Measurements from ENCODE around the gene HSPA9. TPM values are rescaled to one million over a fixed set of nuclear protein-coding genes. Genes with fewer than 3 reads are reported as not detected.

HSPA9 gene
- total and polyA plus RNA-seq, 9 of the 15 experiments (the other 6 are each of a cell fraction or from before 2014, with no cell fraction given), result 195 to 583 (median 514) TPM

- TF ChIP-seq ZNF184 (CRISPR knock-in tag; IDR thresholded peaks at IDR 0.05) (no peak), TCF15 (CRISPR knock-in tag; IDR thresholded peaks at IDR 0.05) (no peak), TEAD4 (IDR thresholded peaks at IDR 0.05; ENCODE audit: low read length) (no peak), TEAD4 (CRISPR knock-in tag; IDR thresholded peaks at IDR 0.05; ENCODE audit: borderline replicate concordance) (no peak), ZNF707 (CRISPR knock-in tag; conservative IDR thresholded peaks at IDR 0.05) (no peak), ZNF780A (CRISPR knock-in tag; IDR thresholded peaks at IDR 0.05) (no peak), ZC3H11A (IDR thresholded peaks at IDR 0.05; ENCODE audit: low read depth, low read length) (no peak)
- BruUV-seq (replicated peaks), result no TSS peak
- H3K4me2 ChIP-seq (ENCODE audit: insufficient read depth, low read length), result no peak overlapping the region
- peaks cover 21 to 31% of the 10 kb centered on the region in 2 experiments for H3K27me3 ChIP-seq (ENCODE audit: control insufficient read depth in 2 of 2, insufficient read depth in 2 of 2, low read length in 2 of 2)
- no peaks in the 10 kb centered on the region for H3K9me3 ChIP-seq (replicated peaks; ENCODE audit: control insufficient read depth, insufficient read depth, low read depth, low read length)
- DNase-seq (ENCODE audit: extremely low read depth in 1 of 4, low spot score in 3 of 4), result no peak
- no peak overlapping the region for H3K9ac ChIP-seq (ENCODE audit: insufficient read depth in 1 of 2, low read depth in 2 of 2, low read length in 2 of 2)
- peaks cover 0 to 6% of the 10 kb centered on the region in 2 experiments; a peak in 3 of 5 replicates for H3K4me1 ChIP-seq (replicated peaks in 1 of 2; ENCODE audit: control insufficient read depth in 2 of 2, insufficient read depth in 2 of 2, low read length in 2 of 2)
- FAIRE-seq, result no peak
- no peak overlapping the region for H3K27ac ChIP-seq (ENCODE audit: extremely low read depth, low read depth, low read length)
- H3K36me3 ChIP-seq (ENCODE audit: control insufficient read depth, insufficient read depth, low read length), result no peaks in the 10 kb centered on the region
- in situ Hi-C loops (cut with MboI), result no loop called here
- H4K20me1 ChIP-seq (replicated peaks; ENCODE audit: control insufficient read depth, insufficient read depth, low read length), result no peaks in the 10 kb centered on the region
- ChIA-PET CTCF (ENCODE audit: low intra/inter-chr PET ratio) (no interaction called here), POLR2A (interaction anchor here (1.1 to 2.3 kb wide), 3 partner anchors 8 to 48 kb away, joined by 3 to 13 read pairs (median 3); partner anchors contain the start of gene HSPA9)
- H3K79me2 ChIP-seq (ENCODE audit: control insufficient read depth, insufficient read depth, low read length), result no peaks in the 10 kb centered on the region
- WGBS (ENCODE audit: insufficient coverage, low coverage, missing lambda C conversion rate), result 46% methylated on average over 3 of the region's 3 CpGs
- H3K4me3 ChIP-seq, result no peak overlapping the region
- intact Hi-C loops (cut with micrococcal nuclease), result no loop called here
- no peaks in the 10 kb centered on the region for H3K9me1 ChIP-seq (ENCODE audit: control insufficient read depth, insufficient read depth, low read length)
- H2AFZ ChIP-seq (ENCODE audit: low read depth, low read length), result no peak overlapping the region
- ATAC-seq, result no peak
Observed at GRCh38 chr5:138600446-138600845, 25.2 kb upstream of the HSPA9 start.

All from K562 (cell line).